Left ventricle myocardium inferior (tissue), 1 donor: ENCODE results near the gene PRR19. TPM values are rescaled to one million over a fixed set of nuclear protein-coding genes. Genes with fewer than 3 reads are reported as not detected.

Experiments used
- DNase-seq: peaks from one replicate; pipeline ENCODE4 v3.0.0-alpha.2; 2020
- H3K27ac ChIP-seq: fragments of 200-600 bp; replicated peaks from 2 replicates; pipeline ENCODE4 v1.8.0; 2021
- H3K27me3 ChIP-seq: fragments of 200-600 bp; 2 replicates; pipeline ENCODE4 v1.8.0; 2021; ENCODE audit warnings: low read depth
- H3K36me3 ChIP-seq: fragments of 200-600 bp; 2 replicates; pipeline ENCODE4 v1.8.0; 2021
- H3K4me1 ChIP-seq: fragments of 200-600 bp; 2 replicates; pipeline ENCODE4 v1.8.0; 2021
- H3K4me3 ChIP-seq: fragments of 200-600 bp; 2 replicates; pipeline ENCODE4 v1.8.0; 2021; ENCODE audit warnings: mild to moderate bottlenecking, moderate library complexity
- H3K9me3 ChIP-seq: fragments of 200-600 bp; replicated peaks from 2 replicates; pipeline ENCODE4 v1.8.0; 2021
- intact Hi-C: fragments of 100-400 bp; cut with micrococcal nuclease; formaldehyde crosslinking; loops from one replicate; pipeline ENCODE4 v1.11.0; 2022
- long read RNA-seq: library from polyadenylated mRNA; unstranded; transcript quantifications from one replicate; pipeline ENCODE4 v2.0.0, GENCODE V29; 2021
- total RNA-seq: library from RNA; stranded (reverse); fragmentation: NEBNext Ultra II Directional; extraction: Animal tissue kit (Norgen Biotek cat#: 25700); gene quantifications from one replicate; pipeline ENCODE4 v1.2.1, GENCODE V29; 2021
- TF ChIP-seq, protein P1 (sequence below): fragments of 200-600 bp; IDR thresholded peaks from 2 replicates; pipeline ENCODE4 v1.8.0; 2021; ENCODE audit warnings: antibody characterized with exemption, mild to moderate bottlenecking, borderline replicate concordance
- donor health status: DM: no; HTN: yes; CAD: no; lungs with severe emphysema.

Gene PRR19
- total RNA-seq, result not detected
- long read RNA-seq, result 0 reads

DNA sequence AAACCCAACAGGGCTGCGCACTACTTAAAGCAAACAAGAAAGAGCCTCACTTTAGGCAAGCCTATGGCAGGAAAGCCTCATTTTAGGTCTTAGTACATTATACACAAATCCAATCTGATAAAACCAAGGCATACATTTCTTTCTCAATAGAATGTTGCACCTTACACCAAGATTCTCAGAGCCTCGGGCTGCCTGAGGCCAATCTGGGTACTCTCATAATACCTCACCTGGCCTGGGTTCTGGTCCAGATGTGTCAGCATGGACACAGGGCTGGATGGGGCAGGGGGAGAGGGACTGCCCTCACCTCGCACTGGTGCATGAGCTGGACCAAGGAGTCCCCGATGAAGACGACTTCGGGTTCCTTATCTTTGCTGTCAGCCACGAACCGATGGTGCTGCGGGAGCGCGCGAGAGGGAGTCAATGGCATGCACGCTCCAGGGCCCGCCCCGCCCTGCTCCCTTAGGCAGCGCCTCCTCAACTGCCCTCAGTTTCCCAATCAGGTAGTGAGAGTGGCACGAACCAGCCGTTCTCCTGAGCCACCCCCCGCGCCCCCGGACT lies at the start of gene PRR19:
TSS of gene PRR19 (plus strand) at position 487 of the 558 bp plus-strand sequence. CDS start 7,453 bp downstream, outside the sequence.
- Histone ChIP-seq H3K4me3 (peak within 1 kb of the TSS; percentile 74), H3K4me1 (peaks cover 19% of the 10 kb centered on the region), H3K36me3 (no peaks in the 10 kb centered on the region), H3K27me3 (no peaks in the 10 kb centered on the region), H3K27ac (peak within 1 kb of the TSS; percentile 50), H3K9me3 (no peaks in the 10 kb centered on the region)
- intact Hi-C loops, result no loop called here
- no peak for DNase-seq
- TF ChIP-seq, protein P1, sequence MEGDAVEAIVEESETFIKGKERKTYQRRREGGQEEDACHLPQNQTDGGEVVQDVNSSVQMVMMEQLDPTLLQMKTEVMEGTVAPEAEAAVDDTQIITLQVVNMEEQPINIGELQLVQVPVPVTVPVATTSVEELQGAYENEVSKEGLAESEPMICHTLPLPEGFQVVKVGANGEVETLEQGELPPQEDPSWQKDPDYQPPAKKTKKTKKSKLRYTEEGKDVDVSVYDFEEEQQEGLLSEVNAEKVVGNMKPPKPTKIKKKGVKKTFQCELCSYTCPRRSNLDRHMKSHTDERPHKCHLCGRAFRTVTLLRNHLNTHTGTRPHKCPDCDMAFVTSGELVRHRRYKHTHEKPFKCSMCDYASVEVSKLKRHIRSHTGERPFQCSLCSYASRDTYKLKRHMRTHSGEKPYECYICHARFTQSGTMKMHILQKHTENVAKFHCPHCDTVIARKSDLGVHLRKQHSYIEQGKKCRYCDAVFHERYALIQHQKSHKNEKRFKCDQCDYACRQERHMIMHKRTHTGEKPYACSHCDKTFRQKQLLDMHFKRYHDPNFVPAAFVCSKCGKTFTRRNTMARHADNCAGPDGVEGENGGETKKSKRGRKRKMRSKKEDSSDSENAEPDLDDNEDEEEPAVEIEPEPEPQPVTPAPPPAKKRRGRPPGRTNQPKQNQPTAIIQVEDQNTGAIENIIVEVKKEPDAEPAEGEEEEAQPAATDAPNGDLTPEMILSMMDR, result no peak

- Histone ChIP-seq H3K27ac (peak overlapping the region; percentile 99), H3K4me3 (peak overlapping the region; percentile 97), H3K36me3 (peaks cover 20% of the 10 kb centered on the region), H3K4me1 (peaks cover 92% of the 10 kb centered on the region), H3K27me3 (no peaks in the 10 kb centered on the region), H3K9me3 (no peaks in the 10 kb centered on the region)
- intact Hi-C loops, result loop anchor here (5.0 kb wide), 1 partner anchor 35 kb away; no protein-coding TSS in a partner anchor
- TF ChIP-seq, protein P1, result no peak
- DNase-seq, result peak; percentile 46
Measured at GRCh38 chr19:42252365-42253244, 49.3 kb upstream of the PRR19 start.

- TF ChIP-seq, protein P1, result no peak
- H3K4me3 ChIP-seq, result peak overlapping the region; percentile 97
- no peaks in the 10 kb centered on the region for H3K9me3 ChIP-seq
- no peaks in the 10 kb centered on the region for H3K27me3 ChIP-seq
- H3K36me3 ChIP-seq, result peaks cover 17% of the 10 kb centered on the region
- peaks cover 84% of the 10 kb centered on the region for H3K4me1 ChIP-seq
- peak overlapping the region; percentile 99 for H3K27ac ChIP-seq
- intact Hi-C loops, result loop anchor here (5.0 kb wide), 1 partner anchor 34 kb away; no protein-coding TSS in a partner anchor
- DNase-seq, result peak; percentile 65
Measured at GRCh38 chr19:42253245-42254088, 48.5 kb upstream of the PRR19 start.

GRCh38 chr19:42254089-42254849 lies 47.7 kb upstream of the PRR19 start:
- peak; percentile 79 for DNase-seq
- H3K36me3 ChIP-seq, result peaks cover 9% of the 10 kb centered on the region
- H3K4me1 ChIP-seq, result peaks cover 76% of the 10 kb centered on the region
- H3K9me3 ChIP-seq, result no peaks in the 10 kb centered on the region
- TF ChIP-seq, protein P1, result peak; percentile 28
- peak overlapping the region; percentile 99 for H3K27ac ChIP-seq
- H3K4me3 ChIP-seq, result peak overlapping the region; percentile 97
- intact Hi-C loops, result loop anchor here (5.0 kb wide), 1 partner anchor 33 kb away; no protein-coding TSS in a partner anchor
- no peaks in the 10 kb centered on the region for H3K27me3 ChIP-seq
